B cell (primary cell): ENCODE measurements around the gene PPP2R3C. TPM values are rescaled to one million over a fixed set of nuclear protein-coding genes. Genes with fewer than 3 reads are reported as not detected.
"Not testable (repeated sequence)": the region's sequence is repeated elsewhere in the genome, so short reads cannot be mapped to it uniquely, and the experiment has no call there.

Source experiments
- ATAC-seq: fragments of 200-7000 bp; cut with Tn5 transposase; one replicate; pipeline ENCODE4 v1.10.0; 2021; ENCODE audit warnings: low read depth, mild to moderate bottlenecking, moderate number of reproducible peaks, moderate library complexity
- CTCF ChIA-PET: fragments of 350-600 bp; sonication (Branson Sonifier 250); formaldehyde crosslinking; loops from one replicate; lab custom pipeline; 2021; ENCODE audit warnings: antibody characterized with exemption, inconsistent platforms; lab: Charles Lee
- POLR2A ChIA-PET: fragments of 350-600 bp; sonication (Branson Sonifier 250); formaldehyde crosslinking; loops from one replicate; lab custom pipeline; 2021; ENCODE audit warnings: antibody characterized with exemption; lab: Charles Lee
- DNase-seq: peaks from one replicate; pipeline ENCODE4 v3.0.0; 2013
- H2AFZ ChIP-seq: 2 replicates; pipeline ENCODE4 v1.6.1; 2012; ENCODE audit warnings: mild to moderate bottlenecking, low read depth, low read length; ENCODE audit not compliant: insufficient read depth, poor library complexity, severe bottlenecking
- H3K27ac ChIP-seq, 2 donors: 1 replicate in 1 of 2; 2 replicates in 1 of 2; pipeline ENCODE4 v1.5.1; 2012 to 2013; ENCODE audit warnings: low read length in 2 of 2, mild to moderate bottlenecking in 2 of 2, moderate library complexity in 1 of 2
- H3K27me3 ChIP-seq, 4 experiments: fragments of 200-600 bp in 1 of 4; sonication (generic) in 1 of 4; replicated peaks in 1 of 4; 1 replicate in 2 of 4; 2 replicates in 2 of 4; pipeline versions ENCODE4 v1.6.1 to v1.7.0; 2013 to 2016; ENCODE audit warnings: low read length in 3 of 4, mild to moderate bottlenecking in 2 of 4, mixed read lengths in 1 of 4, moderate library complexity in 1 of 4; ENCODE audit not compliant: insufficient read depth in 4 of 4, control insufficient read depth in 3 of 4; ENCODE audit errors: control extremely low read depth in 1 of 4
- H3K36me3 ChIP-seq, 2 experiments: replicated peaks in 1 of 2; 1 replicate in 1 of 2; 2 replicates in 1 of 2; pipeline versions ENCODE4 v1.6.1 to v1.7.1; 2013; ENCODE audit warnings: low read length in 1 of 2; ENCODE audit not compliant: insufficient read depth in 2 of 2, control insufficient read depth in 1 of 2; ENCODE audit errors: control extremely low read depth in 1 of 2, extremely low read depth in 1 of 2
- H3K4me1 ChIP-seq, 2 donors: fragments of 200-600 bp in 1 of 2; sonication (generic) in 1 of 2; 1 replicate in 1 of 2; 2 replicates in 1 of 2; pipeline versions ENCODE4 v1.5.1 to v1.6.1; 2013 to 2017; ENCODE audit warnings: low read length in 2 of 2; ENCODE audit not compliant: control insufficient read depth in 2 of 2, insufficient read depth in 2 of 2
- H3K4me2 ChIP-seq: replicated peaks from 2 replicates; pipeline ENCODE3; 2012; ENCODE audit warnings: mild to moderate bottlenecking, low read depth, low read length; ENCODE audit not compliant: poor library complexity, severe bottlenecking
- H3K4me3 ChIP-seq, 5 experiments: fragments of 200-600 bp in 1 of 5; sonication (generic) in 1 of 5; 1 replicate in 3 of 5; 2 replicates in 2 of 5; pipeline versions ENCODE4 v1.5.1 to v1.7.0; 2011 to 2016; ENCODE audit warnings: low read length in 4 of 5, mild to moderate bottlenecking in 4 of 5, low read depth in 2 of 5, control low read depth in 1 of 5, moderate library complexity in 1 of 5; ENCODE audit not compliant: insufficient read depth in 1 of 5; ENCODE audit errors: control extremely low read depth in 1 of 5, extremely low read depth in 1 of 5
- H3K79me2 ChIP-seq: fragments of 200-600 bp; sonication (generic); one replicate; pipeline ENCODE4 v1.6.0; 2016; ENCODE audit warnings: low read length; ENCODE audit not compliant: control insufficient read depth, insufficient read depth
- H3K9ac ChIP-seq: fragments of 200-600 bp; sonication (generic); 2 replicates; pipeline ENCODE4 v1.6.1; 2017; ENCODE audit warnings: mild to moderate bottlenecking, low read length, moderate library complexity
- H3K9me3 ChIP-seq, 3 donors: one replicate each; pipeline versions ENCODE4 v1.6.1 to v1.7.1; 2013; ENCODE audit warnings: low read length in 2 of 3; ENCODE audit not compliant: control insufficient read depth in 2 of 3, insufficient read depth in 1 of 3; ENCODE audit errors: control extremely low read depth in 1 of 3
- H4K20me1 ChIP-seq: 2 replicates; pipeline ENCODE4 v1.6.0; 2012; ENCODE audit warnings: mild to moderate bottlenecking, low read length; ENCODE audit not compliant: insufficient read depth, control insufficient read depth, poor library complexity, severe bottlenecking
- H3K27ac Mint-ChIP-seq: one replicate; pipeline ENCODE4 v1.8.0; 2021; ENCODE audit warnings: mixed read lengths
- H3K27me3 Mint-ChIP-seq: one replicate; pipeline ENCODE4 v1.8.0; 2021; ENCODE audit warnings: mixed read lengths
- H3K4me1 Mint-ChIP-seq: one replicate; pipeline ENCODE4 v1.8.0; 2021; ENCODE audit warnings: mixed read lengths
- H3K4me3 Mint-ChIP-seq: one replicate; pipeline ENCODE4 v1.8.0; 2021; ENCODE audit warnings: mixed read lengths
- H3K9me3 Mint-ChIP-seq: one replicate; pipeline ENCODE4 v1.8.0; 2022; ENCODE audit warnings: mixed read lengths; ENCODE audit not compliant: insufficient read depth
- CTCF ChIP-seq: fragments of 200-600 bp; IDR thresholded peaks from one replicate; pipeline ENCODE4 v1.8.0; 2022; ENCODE audit warnings: antibody characterized with exemption, mild to moderate bottlenecking
- EZH2 ChIP-seq: IDR thresholded peaks from 2 replicates; pipeline ENCODE4 v1.6.1; 2012; ENCODE audit warnings: borderline replicate concordance, low read depth, mild to moderate bottlenecking, moderate library complexity, low read length; ENCODE audit not compliant: insufficient read depth, poor library complexity, severe bottlenecking
- WGBS: methylation state at CpG from one replicate; pipeline ENCODE4 v1.1.5; 2013; ENCODE audit warnings: missing lambda C conversion rate; ENCODE audit not compliant: insufficient coverage; 5-methylcytosine and 5-hydroxymethylcytosine counted together
- intact Hi-C: fragments of 100-400 bp; cut with micrococcal nuclease; formaldehyde crosslinking; loops from one replicate; pipeline ENCODE4 v1.10.0; 2022
- polyA plus RNA-seq: library from polyadenylated mRNA; depleted of rRNA; stranded (reverse); fragments of >200 nt; gene quantifications from 2 replicates; pipeline ENCODE4 v1.2.3, GENCODE V29; 2012
- total RNA-seq, 2 donors: library from RNA; stranded (reverse); fragments of 120-200 nt in 1 of 2; gene quantifications; 1 replicate in 1 of 2; 2 replicates in 1 of 2; pipeline versions ENCODE4 v1.2.3 to v1.2.4, GENCODE V29; 2013 to 2022

The PPP2R3C gene
- total and polyA plus RNA-seq, 2 donors (not counting 1 experiment from before 2014, with no cell fraction given): 13.5 to 40.8 TPM

GRCh38 chr14:35061113-35061791 lies 60.5 kb downstream of the PPP2R3C start:
- H3K9ac ChIP-seq, POLR2A ChIA-PET, H3K4me3 ChIP-seq, H2AFZ ChIP-seq, H3K4me1 Mint-ChIP-seq, intact Hi-C loops, H3K4me1 ChIP-seq, H3K79me2 ChIP-seq, DNase-seq, H3K27ac ChIP-seq, CTCF ChIA-PET, H3K27me3 ChIP-seq, H3K9me3 Mint-ChIP-seq, H3K4me3 Mint-ChIP-seq, H3K9me3 ChIP-seq, H3K27ac Mint-ChIP-seq, H3K4me2 ChIP-seq, H4K20me1 ChIP-seq, H3K27me3 Mint-ChIP-seq, ATAC-seq: not testable (repeated sequence)
- WGBS: no CpG with 5 or more reads among the region's 1 CpG
- H3K36me3 ChIP-seq: peaks cover 11 to 19% of the 10 kb centered on the region in 2 experiments

GRCh38 chr14:35052637-35053036 lies 69.2 kb downstream of the PPP2R3C start:
- H3K9ac ChIP-seq: no peak overlapping the region
- no peaks in the 10 kb centered on the region for H4K20me1 ChIP-seq
- Mint-ChIP-seq H3K27ac (no peak overlapping the region), H3K27me3 (no peaks in the 10 kb centered on the region), H3K9me3 (no peaks in the 10 kb centered on the region), H3K4me3 (no peak overlapping the region), H3K4me1 (peaks cover 5% of the 10 kb centered on the region)
- no peaks in the 10 kb centered on the region for H3K4me1 ChIP-seq
- H3K9me3 ChIP-seq: no peaks in the 10 kb centered on the region
- intact Hi-C loops: no loop called here
- H3K4me3 ChIP-seq: no peak overlapping the region
- no peak overlapping the region for H2AFZ ChIP-seq
- H3K4me2 ChIP-seq: no peak overlapping the region
- POLR2A ChIA-PET: no interaction called here
- ATAC-seq (no peak), DNase-seq (no peak)
- peaks cover 0 to 10% of the 10 kb centered on the region in 2 experiments for H3K36me3 ChIP-seq
- no peak overlapping the region for H3K27ac ChIP-seq
- no peaks in the 10 kb centered on the region for H3K27me3 ChIP-seq
- CTCF ChIA-PET: no interaction called here
- TF ChIP-seq EZH2 (no peak), CTCF (no peak)
- 100% methylated on average over 1 of the region's 2 CpGs for WGBS
- H3K79me2 ChIP-seq: peaks cover 29% of the 10 kb centered on the region
